H9 (cell line): ENCODE data around the gene METRNL. TPM values are rescaled to one million over a fixed set of nuclear protein-coding genes. Genes with fewer than 3 reads are reported as not detected.

Source experiments
- DNase-seq: peaks from one replicate; pipeline ENCODE4 v3.0.0-alpha.2; 2017
- H2AFZ ChIP-seq: one replicate; pipeline ENCODE4 v1.6.1; 2013; ENCODE audit warnings: mild to moderate bottlenecking, low read length, control low read depth, moderate library complexity
- H2AK5ac ChIP-seq: 2 replicates; pipeline ENCODE4 v1.6.1; 2013; ENCODE audit warnings: low read length, control low read depth, mixed read lengths; ENCODE audit not compliant: insufficient read length
- H2BK120ac ChIP-seq: one replicate; pipeline ENCODE4 v1.6.1; 2013; ENCODE audit warnings: low read depth, mild to moderate bottlenecking, low read length, control low read depth, inconsistent platforms; ENCODE audit not compliant: poor library complexity, severe bottlenecking
- H2BK12ac ChIP-seq: 2 replicates; pipeline ENCODE4 v1.6.1; 2013; ENCODE audit warnings: low read length, control low read depth, mixed read lengths, low read depth; ENCODE audit not compliant: insufficient read length
- H2BK15ac ChIP-seq: 2 replicates; pipeline ENCODE4 v1.6.1; 2013; ENCODE audit warnings: low read depth, low read length, control low read depth
- H2BK20ac ChIP-seq: one replicate; pipeline ENCODE4 v1.6.1; 2013; ENCODE audit warnings: low read depth, mild to moderate bottlenecking, low read length, control low read depth, inconsistent platforms; ENCODE audit not compliant: poor library complexity, severe bottlenecking
- H2BK5ac ChIP-seq: 2 replicates; pipeline ENCODE4 v1.6.1; 2013; ENCODE audit warnings: low read length, control low read depth, mixed read lengths; ENCODE audit not compliant: insufficient read length
- H3K14ac ChIP-seq: 2 replicates; pipeline ENCODE4 v1.6.1; 2013; ENCODE audit warnings: low read length, control low read depth; ENCODE audit not compliant: insufficient read depth
- H3K18ac ChIP-seq: 2 replicates; pipeline ENCODE4 v1.6.1; 2013; ENCODE audit warnings: low read depth, mild to moderate bottlenecking, mixed read lengths, low read length, control low read depth; ENCODE audit not compliant: insufficient read length
- H3K23ac ChIP-seq: 2 replicates; pipeline ENCODE4 v1.6.1; 2013; ENCODE audit warnings: low read length, control low read depth, mixed read lengths, low read depth; ENCODE audit not compliant: insufficient read length
- H3K23me2 ChIP-seq: 2 replicates; pipeline ENCODE4 v1.6.1; 2013; ENCODE audit warnings: low read depth, mild to moderate bottlenecking, mixed read lengths, low read length, control low read depth; ENCODE audit not compliant: insufficient read length, poor library complexity, severe bottlenecking
- H3K27ac ChIP-seq: 2 replicates; pipeline ENCODE4 v1.5.1; 2013; ENCODE audit warnings: low read length, control low read depth, mixed read lengths, low read depth; ENCODE audit not compliant: insufficient read length
- H3K27me3 ChIP-seq: 2 replicates; pipeline ENCODE4 v1.6.1; 2013; ENCODE audit warnings: low read length, control low read depth, inconsistent platforms; ENCODE audit not compliant: insufficient read depth
- H3K4ac ChIP-seq: 2 replicates; pipeline ENCODE4 v1.6.1; 2013; ENCODE audit warnings: low read depth, mild to moderate bottlenecking, control low read depth, inconsistent platforms, low read length, moderate library complexity
- H3K4me1 ChIP-seq: 2 replicates; pipeline ENCODE4 v1.6.1; 2013; ENCODE audit warnings: low read length, control low read depth, inconsistent platforms; ENCODE audit not compliant: insufficient read depth
- H3K4me2 ChIP-seq: 2 replicates; pipeline ENCODE4 v1.6.1; 2013; ENCODE audit warnings: low read length, control low read depth, mixed read lengths; ENCODE audit not compliant: insufficient read length, insufficient read depth
- H3K56ac ChIP-seq: 2 replicates; pipeline ENCODE4 v1.6.1; 2013; ENCODE audit warnings: low read depth, mild to moderate bottlenecking, mixed read lengths, low read length, control low read depth; ENCODE audit not compliant: insufficient read length
- H3K79me1 ChIP-seq: 2 replicates; pipeline ENCODE4 v1.6.1; 2013; ENCODE audit warnings: low read depth, mild to moderate bottlenecking, moderate library complexity, low read length, control low read depth, inconsistent platforms; ENCODE audit not compliant: insufficient read depth, poor library complexity, severe bottlenecking
- H3K79me2 ChIP-seq: 2 replicates; pipeline ENCODE4 v1.6.1; 2013; ENCODE audit warnings: low read length, control low read depth, inconsistent platforms; ENCODE audit not compliant: insufficient read depth
- H3K9ac ChIP-seq: 2 replicates; pipeline ENCODE4 v1.6.1; 2013; ENCODE audit warnings: low read length, control low read depth, mixed read lengths; ENCODE audit not compliant: insufficient read length; ENCODE audit errors: extremely low read depth
- H3K9me3 ChIP-seq: one replicate; pipeline ENCODE4 v1.6.1; 2013; ENCODE audit warnings: low read depth, low read length, inconsistent platforms; ENCODE audit not compliant: control insufficient read depth
- H3T11ph ChIP-seq: one replicate; pipeline ENCODE4 v1.6.1; 2013; ENCODE audit warnings: mild to moderate bottlenecking, low read length, control low read depth, inconsistent platforms
- H4K20me1 ChIP-seq: one replicate; pipeline ENCODE4 v1.6.1; 2013; ENCODE audit not compliant: control insufficient read depth, insufficient read length, insufficient read depth
- H4K5ac ChIP-seq: 2 replicates; pipeline ENCODE4 v1.6.1; 2013; ENCODE audit warnings: low read depth, mild to moderate bottlenecking, mixed read lengths, low read length, control low read depth; ENCODE audit not compliant: insufficient read length
- H4K8ac ChIP-seq: replicated peaks from 2 replicates; pipeline ENCODE4 v1.6.1; 2013; ENCODE audit warnings: low read length, control low read depth, mixed read lengths, low read depth; ENCODE audit not compliant: insufficient read length
- H4K91ac ChIP-seq: 2 replicates; pipeline ENCODE4 v1.6.1; 2013; ENCODE audit warnings: low read depth, mild to moderate bottlenecking, moderate library complexity, mixed read lengths, low read length, control low read depth; ENCODE audit not compliant: insufficient read length
- H3K27ac Mint-ChIP-seq, 3 experiments: 2 replicates in 2 of 3; 3 replicates in 1 of 3; pipeline ENCODE4 v1.8.0; 2020 to 2021; ENCODE audit warnings: mixed read lengths in 3 of 3, mild to moderate bottlenecking in 1 of 3, moderate library complexity in 1 of 3
- H3K27me3 Mint-ChIP-seq: 2 replicates; pipeline ENCODE4 v1.8.0; 2021; ENCODE audit warnings: low read depth, mild to moderate bottlenecking, moderate library complexity, mixed read lengths
- H3K36me3 Mint-ChIP-seq, 3 experiments: 2 replicates in 2 of 3; 3 replicates in 1 of 3; pipeline ENCODE4 v1.8.0; 2020 to 2021; ENCODE audit warnings: low read depth in 3 of 3, mixed read lengths in 3 of 3; ENCODE audit not compliant: insufficient read depth in 1 of 3
- H3K4me1 Mint-ChIP-seq, 2 experiments: 2 replicates each; pipeline ENCODE4 v1.8.0; 2020; ENCODE audit warnings: mixed read lengths in 2 of 2
- H3K4me3 Mint-ChIP-seq, 2 experiments: 2 replicates in 1 of 2; 3 replicates in 1 of 2; pipeline ENCODE4 v1.8.0; 2020 to 2021; ENCODE audit warnings: mild to moderate bottlenecking in 2 of 2, mixed read lengths in 2 of 2, moderate library complexity in 1 of 2
- H3K9me3 Mint-ChIP-seq, 2 experiments: 2 replicates in 1 of 2; 3 replicates in 1 of 2; pipeline ENCODE4 v1.8.0; 2020; ENCODE audit warnings: mild to moderate bottlenecking in 2 of 2, mixed read lengths in 2 of 2, moderate library complexity in 1 of 2
- CTCF ChIP-seq: fragments of 200-600 bp; sonication (generic); conservative IDR thresholded peaks from 3 replicates; pipeline ENCODE4 v1.8.0; 2021; ENCODE audit warnings: antibody characterized with exemption, mild to moderate bottlenecking
- WGBS: extraction: QIAGEN DNeasy Blood & Tissue Kit; methylation state at CpG from one replicate; pipeline ENCODE4 v1.1.7; 2013; ENCODE audit warnings: missing lambda C conversion rate, low lambda C conversion rate, mixed read lengths; ENCODE audit not compliant: insufficient read length; ENCODE audit errors: extremely low coverage; 5-methylcytosine and 5-hydroxymethylcytosine counted together
- total RNA-seq: library from RNA; stranded (reverse); gene quantifications from 2 replicates; pipeline ENCODE4 v1.2.1, GENCODE V29; 2021

The METRNL gene
- total RNA-seq, 1 experiment from 2014 or later = 21.4 TPM

GRCh38 chr17:83071966-83072562, 7.3 kb upstream of the METRNL start:
- no peak for TF ChIP-seq CTCF
- Histone ChIP-seq H3K18ac (no peak overlapping the region), H3K56ac (no peak overlapping the region), H2AFZ (no peak overlapping the region), H3K9ac (no peak overlapping the region), H3K9me3 (no peaks in the 10 kb centered on the region), H2BK20ac (no peak overlapping the region), H2BK15ac (no peak overlapping the region), H3K27me3 (no peaks in the 10 kb centered on the region), H4K91ac (no peak overlapping the region), H4K8ac (no peak overlapping the region), H3K23me2 (no peaks in the 10 kb centered on the region), H3K4ac (no peak overlapping the region), H2BK120ac (no peak overlapping the region), H2BK5ac (no peak overlapping the region), H2BK12ac (no peak overlapping the region), H3K27ac (no peak overlapping the region), H3K4me1 (no peaks in the 10 kb centered on the region), H3T11ph (no peak overlapping the region), H3K79me1 (no peaks in the 10 kb centered on the region), H4K5ac (no peak overlapping the region), H4K20me1 (no peaks in the 10 kb centered on the region), H2AK5ac (no peak overlapping the region), H3K23ac (no peak overlapping the region), H3K4me2 (no peak overlapping the region), H3K79me2 (no peaks in the 10 kb centered on the region), H3K14ac (no peak overlapping the region; the same call in 1 of the 2 replicates)
- Mint-ChIP-seq H3K9me3 (peaks cover 0 to 2% of the 10 kb centered on the region in 2 experiments; a peak in 1 of 5 replicates), H3K36me3 (no peaks in the 10 kb centered on the region), H3K27ac (no peak overlapping the region; a peak in 1 of 7 replicates), H3K4me1 (0 out of 4 replicates have a peak, but pooled peaks cover 0 to 5% of the 10 kb centered on the region in 2 experiments), H3K27me3 (peaks cover 18% of the 10 kb centered on the region), H3K4me3 (no peak overlapping the region)
- no CpG with 5 or more reads among the region's 10 CpGs for WGBS
- no peak for DNase-seq
